Measurements from ENCODE around the gene ZC3H7B.

The ZC3H7B gene

DNA sequence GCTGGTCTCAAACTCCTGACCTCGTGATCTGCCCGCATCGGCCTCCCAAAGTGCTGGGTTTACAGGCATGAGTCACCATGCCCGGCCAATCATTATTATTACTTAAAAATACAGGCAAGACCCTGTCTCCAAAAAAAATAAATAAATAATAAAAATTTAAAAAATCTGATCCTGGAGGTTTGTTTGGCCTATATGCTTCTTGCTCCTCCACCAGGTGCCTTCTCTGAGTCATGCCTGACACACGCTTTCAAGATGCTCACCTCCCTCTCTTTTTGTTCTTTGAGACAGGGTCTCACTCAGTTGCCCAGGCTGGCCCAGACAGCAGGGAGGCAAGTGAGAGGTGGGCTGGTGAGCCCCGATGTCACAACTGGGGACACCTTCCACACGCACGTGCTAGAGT is 13.5 kb downstream of the ZC3H7B start:
- no peak overlapping the region for H3K9ac ChIP-seq (ENCODE audit: low read length)
- H3K27me3 ChIP-seq (ENCODE audit: insufficient read depth, low read length), result no peaks in the 10 kb centered on the region
- H3K36me3 ChIP-seq (ENCODE audit: insufficient read depth, low read length), result peaks cover 7% of the 10 kb centered on the region; the same call in 1 of the 2 replicates
- H3K4me2 ChIP-seq (ENCODE audit: low read length), result no peak overlapping the region
- H2AFZ ChIP-seq (ENCODE audit: low read length), result no peak overlapping the region
- no peaks in the 10 kb centered on the region for H3K9me2 ChIP-seq (ENCODE audit: low read depth, low read length)
- H3K4me1 ChIP-seq (ENCODE audit: insufficient read depth, low read length, severe bottlenecking), result no peaks in the 10 kb centered on the region
- H4K20me1 ChIP-seq (ENCODE audit: insufficient read depth, low read length), result no peaks in the 10 kb centered on the region
- H3K4me3 ChIP-seq (ENCODE audit: low read depth, low read length, poor library complexity, severe bottlenecking), result no peak overlapping the region
- H3K9me3 ChIP-seq (ENCODE audit: low read length), result no peaks in the 10 kb centered on the region
- H3K27ac ChIP-seq (ENCODE audit: low read depth, low read length, poor library complexity, severe bottlenecking), result no peak overlapping the region
- TF ChIP-seq CTCF (IDR thresholded peaks at IDR 0.05; ENCODE audit: low read length), result no peak
- TF ChIP-seq EZH2 (IDR thresholded peaks at IDR 0.05; ENCODE audit: borderline replicate concordance, low read length), result no peak
- peaks cover 19% of the 10 kb centered on the region for H3K79me2 ChIP-seq (ENCODE audit: insufficient read depth, low read length)
- H3F3A ChIP-seq (ENCODE audit: insufficient read depth, low read length), result no peaks in the 10 kb centered on the region

- Histone ChIP-seq H3K9ac (ENCODE audit: low read length) (no peak overlapping the region), H2AFZ (ENCODE audit: low read length) (no peak overlapping the region), H3K79me2 (ENCODE audit: insufficient read depth, low read length) (peaks cover 12% of the 10 kb centered on the region; the same call in 1 of the 2 replicates), H3K4me2 (ENCODE audit: low read length) (no peak overlapping the region), H3K36me3 (ENCODE audit: insufficient read depth, low read length) (peaks cover 9% of the 10 kb centered on the region; the same call in 1 of the 2 replicates), H3K4me3 (ENCODE audit: low read depth, low read length, poor library complexity, severe bottlenecking) (no peak overlapping the region), H3F3A (ENCODE audit: insufficient read depth, low read length) (no peaks in the 10 kb centered on the region), H3K27me3 (ENCODE audit: insufficient read depth, low read length) (no peaks in the 10 kb centered on the region), H4K20me1 (ENCODE audit: insufficient read depth, low read length) (no peaks in the 10 kb centered on the region), H3K4me1 (ENCODE audit: insufficient read depth, low read length, severe bottlenecking) (no peaks in the 10 kb centered on the region), H3K27ac (ENCODE audit: low read depth, low read length, poor library complexity, severe bottlenecking) (no peak overlapping the region), H3K9me3 (ENCODE audit: low read length) (no peaks in the 10 kb centered on the region), H3K9me2 (ENCODE audit: low read depth, low read length) (no peaks in the 10 kb centered on the region)
- TF ChIP-seq EZH2 (IDR thresholded peaks at IDR 0.05; ENCODE audit: borderline replicate concordance, low read length), result no peak
- TF ChIP-seq CTCF (IDR thresholded peaks at IDR 0.05; ENCODE audit: low read length), result no peak
Measured at GRCh38 chr22:41315586-41315985, 14.3 kb downstream of the ZC3H7B start.

DNA sequence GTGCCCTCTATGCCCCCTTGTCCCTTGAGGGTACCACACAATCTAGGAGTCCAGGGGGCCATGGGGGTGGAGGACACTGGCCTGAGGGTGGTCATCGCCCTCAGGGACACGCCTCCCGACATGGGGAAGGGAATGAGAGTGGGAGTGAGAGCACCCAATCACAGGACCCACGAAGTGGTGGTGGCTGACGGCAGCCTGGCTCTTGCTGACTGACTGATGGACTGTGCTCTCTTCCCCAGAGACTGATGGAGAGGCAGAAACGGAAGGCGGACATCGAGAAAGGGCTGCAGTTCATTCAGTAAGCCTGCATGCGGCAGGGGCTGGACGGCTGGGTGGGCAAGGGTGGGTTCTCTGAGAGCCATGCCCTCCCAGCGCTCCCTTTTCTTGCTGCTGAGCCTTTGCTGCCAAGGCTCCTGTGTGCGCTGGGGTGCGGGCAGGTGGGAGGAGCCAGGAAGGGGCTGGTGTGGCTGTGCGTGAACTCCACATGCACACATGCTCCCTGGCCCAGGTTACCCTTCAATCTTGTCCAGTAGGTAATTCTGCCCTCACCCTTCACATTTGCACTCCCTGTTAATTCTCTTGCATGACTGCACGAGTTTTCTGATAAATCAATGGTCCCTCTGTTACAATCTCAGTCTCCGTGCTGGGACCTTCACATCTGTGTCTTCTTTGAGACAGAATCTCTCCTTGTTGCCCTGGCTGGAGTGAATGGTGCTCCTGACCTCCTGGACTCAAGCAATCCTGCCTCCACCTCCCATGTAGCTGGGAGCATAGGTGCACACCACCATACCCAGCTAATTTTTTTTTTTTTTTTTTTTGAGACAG is 19.3 kb downstream of the ZC3H7B start:
- Histone ChIP-seq H4K20me1 (ENCODE audit: insufficient read depth, low read length) (no peaks in the 10 kb centered on the region), H2AFZ (ENCODE audit: low read length) (no peak overlapping the region), H3K36me3 (ENCODE audit: insufficient read depth, low read length) (peaks cover 26% of the 10 kb centered on the region; the same call in 1 of the 2 replicates), H3K27me3 (ENCODE audit: insufficient read depth, low read length) (no peaks in the 10 kb centered on the region), H3F3A (ENCODE audit: insufficient read depth, low read length) (no peaks in the 10 kb centered on the region), H3K79me2 (ENCODE audit: insufficient read depth, low read length) (no peaks in the 10 kb centered on the region), H3K27ac (ENCODE audit: low read depth, low read length, poor library complexity, severe bottlenecking) (no peak overlapping the region), H3K4me1 (ENCODE audit: insufficient read depth, low read length, severe bottlenecking) (no peaks in the 10 kb centered on the region), H3K9ac (ENCODE audit: low read length) (no peak overlapping the region), H3K9me3 (ENCODE audit: low read length) (no peaks in the 10 kb centered on the region), H3K4me2 (ENCODE audit: low read length) (no peak overlapping the region), H3K9me2 (ENCODE audit: low read depth, low read length) (no peaks in the 10 kb centered on the region), H3K4me3 (ENCODE audit: low read depth, low read length, poor library complexity, severe bottlenecking) (no peak overlapping the region)
- TF ChIP-seq CTCF (IDR thresholded peaks at IDR 0.05; ENCODE audit: low read length) (no peak), EZH2 (IDR thresholded peaks at IDR 0.05; ENCODE audit: borderline replicate concordance, low read length) (no peak)

Measured in OCI-LY1 (cell line).